Measurements from ENCODE around the gene AANAT. TPM values are rescaled to one million over a fixed set of nuclear protein-coding genes. Genes with fewer than 3 reads are reported as not detected.

Gene AANAT
- total RNA-seq, 1 donor from 2014 or later: 0.55 TPM

GRCh38 chr17:76440751-76441362, 26.5 kb upstream of the AANAT start:
- no peaks in the 10 kb centered on the region for H3K27me3 Mint-ChIP-seq
- intact Hi-C loops (cut with micrococcal nuclease): no loop called here
- ATAC-seq (ENCODE audit: low read depth) (no peak), DNase-seq (no peak)
- TF ChIP-seq CTCF (IDR thresholded peaks at IDR 0.05): no peak
- peaks cover 85% of the 10 kb centered on the region for H3K4me1 Mint-ChIP-seq
- ChIA-PET POLR2A (no interaction called here), CTCF (no interaction called here)
- no peaks in the 10 kb centered on the region for H3K9me3 Mint-ChIP-seq
- H3K4me3 Mint-ChIP-seq: no peak overlapping the region
- H3K36me3 Mint-ChIP-seq (ENCODE audit: low read depth): peaks cover 3% of the 10 kb centered on the region
- H3K27ac Mint-ChIP-seq: no peak overlapping the region

- peaks cover 90% of the 10 kb centered on the region for H3K4me1 Mint-ChIP-seq
- ATAC-seq (ENCODE audit: low read depth) (no peak), DNase-seq (no peak)
- ChIA-PET POLR2A (interaction anchor here (1.1 kb wide), 1 partner anchor 18 kb away, joined by 8 read pairs; no protein-coding TSS in a partner anchor), CTCF (interaction anchor here (1.1 to 1.4 kb wide), 2 partner anchors 25 to 34 kb away, joined by 3 read pairs; partner anchors contain the start of gene AANAT)
- H3K4me3 Mint-ChIP-seq: no peak overlapping the region
- H3K9me3 Mint-ChIP-seq: no peaks in the 10 kb centered on the region
- no peak overlapping the region for H3K27ac Mint-ChIP-seq
- no peak for TF ChIP-seq CTCF (IDR thresholded peaks at IDR 0.05)
- peaks cover 3% of the 10 kb centered on the region for H3K36me3 Mint-ChIP-seq (ENCODE audit: low read depth)
- intact Hi-C loops (cut with micrococcal nuclease): no loop called here
- no peaks in the 10 kb centered on the region for H3K27me3 Mint-ChIP-seq
Observed at GRCh38 chr17:76441686-76442340, 25.6 kb upstream of the AANAT start.

GRCh38 chr17:76442341-76443338, 24.8 kb upstream of the AANAT start:
- Mint-ChIP-seq H3K27ac (no peak overlapping the region), H3K4me1 (peaks cover 96% of the 10 kb centered on the region), H3K27me3 (no peaks in the 10 kb centered on the region), H3K9me3 (no peaks in the 10 kb centered on the region), H3K4me3 (no peak overlapping the region), H3K36me3 (ENCODE audit: low read depth) (peaks cover 3% of the 10 kb centered on the region)
- TF ChIP-seq CTCF (IDR thresholded peaks at IDR 0.05): no peak
- ChIA-PET POLR2A (interaction anchor here (1.1 kb wide), 1 partner anchor 19 kb away, joined by 8 read pairs; no protein-coding TSS in a partner anchor), CTCF (interaction anchor here (0.7 to 1.4 kb wide), 3 partner anchors 11 to 34 kb away, joined by 3 to 4 read pairs (median 3); partner anchors contain the start of gene AANAT)
- ATAC-seq (ENCODE audit: low read depth) (no peak), DNase-seq (no peak)
- intact Hi-C loops (cut with micrococcal nuclease): no loop called here

- Mint-ChIP-seq H3K36me3 (ENCODE audit: low read depth) (no peaks in the 10 kb centered on the region), H3K4me1 (peaks cover 92% of the 10 kb centered on the region), H3K27ac (peak overlapping the region; percentile 36), H3K9me3 (no peaks in the 10 kb centered on the region), H3K27me3 (no peaks in the 10 kb centered on the region), H3K4me3 (peak overlapping the region; percentile 59)
- intact Hi-C loops (cut with micrococcal nuclease): no loop called here
- POLR2A ChIA-PET: interaction anchor here (0.6 to 0.7 kb wide), 2 partner anchors 28 to 58 kb away, joined by 3 read pairs; no protein-coding TSS in a partner anchor
- no peak for TF ChIP-seq CTCF (IDR thresholded peaks at IDR 0.05)
- CTCF ChIA-PET: interaction anchor here (0.7 to 1.6 kb wide), 3 partner anchors 36 to 548 kb away, joined by 3 to 5 read pairs (median 3); partner anchors contain the start of gene TRIM65
- peak; percentile 53 for ATAC-seq (ENCODE audit: low read depth)
- no peak for DNase-seq
Observed at GRCh38 chr17:76444518-76445311, 22.7 kb upstream of the AANAT start.
